SK-N-SH (cell line): ENCODE data around the gene COL23A1. TPM values are rescaled to one million over a fixed set of nuclear protein-coding genes. Genes with fewer than 3 reads are reported as not detected.

Experiments used
- CTCF ChIA-PET: fragments of 300-600, 350-600 bp; formaldehyde crosslinking; extraction: SDS; loops from one replicate; lab custom pipeline; 2021; lab: Yijun Ruan, JAX
- POLR2A ChIA-PET: fragments of 350-600 bp; sonication (Branson Sonifier 250); formaldehyde crosslinking; extraction: SDS; loops from one replicate; lab custom pipeline; 2020; ENCODE audit warnings: antibody characterized with exemption, inconsistent platforms; lab: Yijun Ruan, JAX
- DNase-seq: peaks from one replicate; pipeline ENCODE4 v3.0.0; 2012
- H2AFZ ChIP-seq: fragments of 200-600 bp; sonication (generic); 2 replicates; pipeline ENCODE4 v1.8.1; 2016; ENCODE audit warnings: antibody characterized with exemption, mild to moderate bottlenecking, low read depth
- H3F3A ChIP-seq: fragments of 200-600 bp; sonication (generic); replicated peaks from 2 replicates; pipeline ENCODE3; 2016; ENCODE audit warnings: antibody characterized with exemption, mild to moderate bottlenecking; ENCODE audit not compliant: insufficient read depth
- H3K27ac ChIP-seq, 2 experiments: fragments of 200-500 bp in 1 of 2; fragments of 200-600 bp in 1 of 2; sonication (Bioruptor generic) in 1 of 2; sonication (generic), shearing (Covaris generic) in 1 of 2; 2 replicates each; pipeline versions ENCODE4 v1.5.1 to v1.6.1; 2014 to 2016; ENCODE audit warnings: low read depth in 2 of 2, inconsistent platforms in 1 of 2, low read length in 1 of 2, mild to moderate bottlenecking in 1 of 2, mixed read lengths in 1 of 2
- H3K27me3 ChIP-seq: fragments of 200-600 bp; sonication (generic), shearing (Covaris generic); 2 replicates; pipeline ENCODE4 v1.6.1; 2016; ENCODE audit warnings: mixed run types; ENCODE audit not compliant: insufficient read depth
- H3K36me3 ChIP-seq, 2 experiments: fragments of 200-500 bp in 1 of 2; fragments of 200-600 bp in 1 of 2; sonication (Bioruptor generic) in 1 of 2; sonication (generic) in 1 of 2; replicated peaks in 1 of 2; 2 replicates each; pipeline versions ENCODE3 to v1.5.1; 2014 to 2016; ENCODE audit warnings: low read length in 1 of 2, mild to moderate bottlenecking in 1 of 2; ENCODE audit not compliant: insufficient read depth in 2 of 2, control insufficient read depth in 1 of 2
- H3K4me1 ChIP-seq, 2 experiments: fragments of 200-500 bp in 1 of 2; fragments of 200-600 bp in 1 of 2; sonication (Bioruptor generic) in 1 of 2; sonication (generic), shearing (Covaris generic) in 1 of 2; 2 replicates each; pipeline versions ENCODE4 v1.5.1 to v1.6.1; 2014 to 2016; ENCODE audit warnings: low read depth in 1 of 2, low read length in 1 of 2, mixed run types in 1 of 2; ENCODE audit not compliant: insufficient read depth in 2 of 2, control insufficient read depth in 1 of 2
- H3K4me2 ChIP-seq: fragments of 200-600 bp; sonication (generic), shearing (Covaris generic); 2 replicates; pipeline ENCODE4 v1.6.1; 2017; ENCODE audit warnings: mixed run types
- H3K4me3 ChIP-seq, 2 experiments: fragments of 200-500 bp in 1 of 2; fragments of 200-600 bp in 1 of 2; sonication (Bioruptor generic) in 1 of 2; sonication (generic), shearing (Covaris generic) in 1 of 2; 2 replicates each; pipeline versions ENCODE4 v1.5.1 to v1.8.1; 2014 to 2016; ENCODE audit warnings: low read depth in 2 of 2, inconsistent platforms in 1 of 2, low read length in 1 of 2, mild to moderate bottlenecking in 1 of 2, mixed read lengths in 1 of 2, moderate library complexity in 1 of 2
- H3K79me2 ChIP-seq: fragments of 200-600 bp; sonication (generic); 2 replicates; pipeline ENCODE4 v1.8.1; 2017; ENCODE audit warnings: mild to moderate bottlenecking; ENCODE audit not compliant: insufficient read depth
- H3K9ac ChIP-seq: fragments of 200-600 bp; sonication (generic); 2 replicates; pipeline ENCODE4 v1.6.1; 2017; ENCODE audit warnings: mixed run types
- H3K9me2 ChIP-seq: fragments of 200-600 bp; sonication (generic); 2 replicates; pipeline ENCODE4 v1.6.1; 2017; ENCODE audit warnings: mixed run types
- H3K9me3 ChIP-seq: fragments of 200-600 bp; sonication (generic); 2 replicates; pipeline ENCODE4 v1.6.1; 2017; ENCODE audit warnings: mixed run types, mild to moderate bottlenecking, moderate library complexity
- H4K20me1 ChIP-seq: fragments of 200-600 bp; sonication (generic); 2 replicates; pipeline ENCODE4 v1.6.1; 2017; ENCODE audit warnings: mild to moderate bottlenecking, mixed run types; ENCODE audit not compliant: insufficient read depth
- EP300 ChIP-seq, 2 experiments: IDR thresholded peaks; 2 replicates each; pipeline versions ENCODE4 v1.4.0 to v1.6.1; 2012; ENCODE audit warnings: borderline replicate concordance in 1 of 2, low read depth in 1 of 2, low read length in 1 of 2
- EZH2phosphoT487 ChIP-seq: fragments of 200-600 bp; sonication (generic); IDR thresholded peaks from 2 replicates; pipeline ENCODE4 v1.6.1; 2017; ENCODE audit warnings: low read depth, mixed run types, mild to moderate bottlenecking, antibody characterized with exemption, moderate library complexity, borderline replicate concordance
- FOSL2 ChIP-seq: IDR thresholded peaks from 2 replicates; pipeline ENCODE4 v1.4.0; 2012; ENCODE audit warnings: low read depth, mild to moderate bottlenecking, moderate library complexity, borderline replicate concordance
- FOXJ3 ChIP-seq: sonication (generic); formaldehyde crosslinking; IDR thresholded peaks from 2 replicates; pipeline ENCODE4 v1.5.1; 2020; ENCODE audit warnings: mild to moderate bottlenecking, missing genetic modification reagents
- FOXM1 ChIP-seq: IDR thresholded peaks from 2 replicates; pipeline ENCODE4 v1.4.0; 2012; ENCODE audit warnings: low read depth, mild to moderate bottlenecking
- GATA2 ChIP-seq: sonication (generic); formaldehyde crosslinking; IDR thresholded peaks from 2 replicates; pipeline ENCODE4 v1.5.0; 2020; ENCODE audit warnings: mild to moderate bottlenecking, missing genetic modification reagents
- IRF3 ChIP-seq: fragments of 150-350 bp; IDR thresholded peaks from 2 replicates; pipeline ENCODE4 v1.6.1; 2016; ENCODE audit warnings: mild to moderate bottlenecking, low read depth, low read length
- MAX ChIP-seq: IDR thresholded peaks from 2 replicates; pipeline ENCODE4 v1.4.0; 2012; ENCODE audit warnings: low read depth
- RAD21 ChIP-seq: IDR thresholded peaks from 2 replicates; pipeline ENCODE4 v1.6.1; 2012; ENCODE audit warnings: mild to moderate bottlenecking, low read length
- RCOR1 ChIP-seq: fragments of 150-350 bp; IDR thresholded peaks from 2 replicates; pipeline ENCODE4 v1.6.1; 2017; ENCODE audit warnings: antibody characterized with exemption, low read length
- REST ChIP-seq: IDR thresholded peaks from 2 replicates; pipeline ENCODE4 v1.6.1; 2012; ENCODE audit warnings: mild to moderate bottlenecking, low read depth, low read length, moderate library complexity
- RFX5 ChIP-seq: IDR thresholded peaks from 2 replicates; pipeline ENCODE4 v1.6.1; 2012; ENCODE audit warnings: mild to moderate bottlenecking, improper control_type of control experiment, low read length
- SMC3 ChIP-seq: IDR thresholded peaks from 2 replicates; pipeline ENCODE4 v1.6.1; 2012; ENCODE audit warnings: low read depth, low read length, improper control_type of control experiment
- TAF1 ChIP-seq: IDR thresholded peaks from 2 replicates; pipeline ENCODE4 v1.6.1; 2012; ENCODE audit warnings: low read depth, mild to moderate bottlenecking, low read length, moderate library complexity, borderline replicate concordance
- TCF12 ChIP-seq: IDR thresholded peaks from 2 replicates; pipeline ENCODE4 v1.4.0; 2012
- USF1 ChIP-seq: IDR thresholded peaks from 2 replicates; pipeline ENCODE4 v1.4.0; 2012; ENCODE audit warnings: low read depth, borderline replicate concordance
- WGBS: methylation state at CpG from one replicate; pipeline ENCODE4 v1.1.6; 2017; ENCODE audit warnings: low lambda C conversion rate; 5-methylcytosine and 5-hydroxymethylcytosine counted together
- polyA plus RNA-seq, 3 experiments: library from polyadenylated mRNA; depleted of rRNA; stranded (reverse); fragments of >200 nt; gene quantifications; 2 replicates each; pipeline ENCODE4 v1.2.3, GENCODE V29; 2012

COL23A1 gene
- polyA plus RNA-seq, 1 of the 3 experiments (the other 2 are of a cell fraction), result 0.10 TPM

GRCh38 chr5:178194026-178194425 lies 396.2 kb downstream of the COL23A1 start:
- 44% methylated on average over 5 of the region's 7 CpGs for WGBS
- no peak for TF ChIP-seq RAD21
- no peak for TF ChIP-seq FOXJ3 (CRISPR knock-in tag)
- no peak for TF ChIP-seq FOXM1
- TF ChIP-seq USF1, result no peak
- no peak for TF ChIP-seq RFX5
- no peak for TF ChIP-seq EP300 (IDR thresholded peaks at IDR 0.05; ENCODE audit: borderline replicate concordance in 1 of 2, low read depth in 1 of 2, low read length in 1 of 2)
- ChIA-PET CTCF (no interaction called here), POLR2A (no interaction called here)
- Histone ChIP-seq H3K9ac (no peak overlapping the region), H2AFZ (no peak overlapping the region), H3F3A (no peaks in the 10 kb centered on the region), H3K79me2 (no peaks in the 10 kb centered on the region), H3K4me2 (no peak overlapping the region), H3K4me3 (no peak overlapping the region), H3K36me3 (no peaks in the 10 kb centered on the region), H3K4me1 (no peaks in the 10 kb centered on the region), H3K9me2 (no peaks in the 10 kb centered on the region), H4K20me1 (no peaks in the 10 kb centered on the region), H3K27ac (no peak overlapping the region), H3K9me3 (no peaks in the 10 kb centered on the region), H3K27me3 (no peaks in the 10 kb centered on the region; the same call in 1 of the 2 replicates)
- no peak for DNase-seq

GRCh38 chr5:178193251-178193809 lies 396.9 kb downstream of the COL23A1 start:
- no peaks in the 10 kb centered on the region for H4K20me1 ChIP-seq
- 33% methylated on average over 8 of the region's 8 CpGs for WGBS

More at GRCh38 chr5:178193251-178193809, 396.9 kb downstream of the COL23A1 start:
- Histone ChIP-seq H3K27me3 (no peaks in the 10 kb centered on the region; the same call in 1 of the 2 replicates), H3K4me2 (no peak overlapping the region), H3F3A (no peaks in the 10 kb centered on the region), H3K4me3 (no peak overlapping the region), H3K9me2 (no peaks in the 10 kb centered on the region), H3K79me2 (no peaks in the 10 kb centered on the region), H3K9ac (no peak overlapping the region), H3K9me3 (no peaks in the 10 kb centered on the region), H3K4me1 (no peaks in the 10 kb centered on the region), H3K36me3 (no peaks in the 10 kb centered on the region), H2AFZ (no peak overlapping the region), H3K27ac (no peak overlapping the region)
- ChIA-PET POLR2A (no interaction called here), CTCF (no interaction called here)
- TF ChIP-seq MAX, result no peak
- TF ChIP-seq GATA2 (CRISPR knock-in tag), result no peak
- no peak for TF ChIP-seq TAF1
- no peak for TF ChIP-seq REST
- TF ChIP-seq USF1, result no peak
- no peak for TF ChIP-seq IRF3
- no peak for TF ChIP-seq FOSL2
- no peak for TF ChIP-seq SMC3
- no peak for TF ChIP-seq EZH2phosphoT487
- TF ChIP-seq TCF12, result no peak
- TF ChIP-seq RCOR1, result no peak
- DNase-seq, result no peak
